ENCODE results near the gene WARS2. TPM values are rescaled to one million over a fixed set of nuclear protein-coding genes. Genes with fewer than 3 reads are reported as not detected.
A peak's percentile ranks its signal among the peaks of the same experiment; 100 is the strongest.

The WARS2 gene
- total RNA-seq, 1 experiment from 2014 or later = 17.6 TPM

GRCh38 chr1:119068427-119068826 lies 72.0 kb downstream of the WARS2 start:
- no peaks in the 10 kb centered on the region for H3K36me3 ChIP-seq (ENCODE audit: low read depth)
- DNase-seq = no peak
- H3K79me2 ChIP-seq (ENCODE audit: low read depth) = no peaks in the 10 kb centered on the region
- 0 out of 2 replicates have a peak, but pooled peaks cover 4% of the 10 kb centered on the region for H4K20me1 ChIP-seq (ENCODE audit: insufficient read depth)
- H3K27me3 ChIP-seq (ENCODE audit: insufficient read depth, low read depth) = no peaks in the 10 kb centered on the region
- CTCF ChIA-PET = no interaction called here
- H3F3A ChIP-seq (ENCODE audit: insufficient read depth, low read depth) = no peaks in the 10 kb centered on the region; the same call in 1 of the 2 replicates
- no peak overlapping the region for H3K4me3 ChIP-seq
- H3K9me2 ChIP-seq (ENCODE audit: insufficient read depth) = no peaks in the 10 kb centered on the region
- H3K4me1 ChIP-seq (replicated peaks; ENCODE audit: insufficient read depth) = no peaks in the 10 kb centered on the region
- POLR2A ChIA-PET (ENCODE audit: unreplicated experiment) = no interaction called here
- no peaks in the 10 kb centered on the region for H3K9me3 ChIP-seq (ENCODE audit: insufficient read depth, low read depth)
- H3K27ac ChIP-seq = no peak overlapping the region
- intact Hi-C loops (cut with micrococcal nuclease; ENCODE audit: unreplicated experiment) = no loop called here
- no peak overlapping the region for H3K4me2 ChIP-seq
- TF ChIP-seq CTCF (conservative IDR thresholded peaks at IDR 0.05) (no peak), EZH2 (IDR thresholded peaks at IDR 0.05; ENCODE audit: low read depth) (no peak)
- H2AFZ ChIP-seq = no peak overlapping the region
- BruUV-seq (replicated peaks) = no TSS peak

GRCh38 chr1:119061700-119062099 lies 78.8 kb downstream of the WARS2 start:
- intact Hi-C loops (cut with micrococcal nuclease; ENCODE audit: unreplicated experiment) = no loop called here
- Histone ChIP-seq H3K9me3 (ENCODE audit: insufficient read depth, low read depth) (no peaks in the 10 kb centered on the region), H3K9me2 (ENCODE audit: insufficient read depth) (no peaks in the 10 kb centered on the region), H3K79me2 (ENCODE audit: low read depth) (no peaks in the 10 kb centered on the region), H3K4me3 (no peak overlapping the region), H3K4me2 (no peak overlapping the region), H3K4me1 (replicated peaks; ENCODE audit: insufficient read depth) (no peaks in the 10 kb centered on the region), H4K20me1 (ENCODE audit: insufficient read depth) (no peaks in the 10 kb centered on the region), H3K27ac (no peak overlapping the region), H2AFZ (no peak overlapping the region), H3K27me3 (ENCODE audit: insufficient read depth, low read depth) (no peaks in the 10 kb centered on the region), H3K36me3 (ENCODE audit: low read depth) (no peaks in the 10 kb centered on the region), H3F3A (ENCODE audit: insufficient read depth, low read depth) (no peaks in the 10 kb centered on the region)
- CTCF ChIA-PET = no interaction called here
- peak in 1 of 2 experiments; percentile 32 for DNase-seq
- BruUV-seq (replicated peaks) = no TSS peak
- TF ChIP-seq EZH2 (IDR thresholded peaks at IDR 0.05; ENCODE audit: low read depth) (no peak), CTCF (conservative IDR thresholded peaks at IDR 0.05) (no peak)
- POLR2A ChIA-PET (ENCODE audit: unreplicated experiment) = no interaction called here

DNA sequence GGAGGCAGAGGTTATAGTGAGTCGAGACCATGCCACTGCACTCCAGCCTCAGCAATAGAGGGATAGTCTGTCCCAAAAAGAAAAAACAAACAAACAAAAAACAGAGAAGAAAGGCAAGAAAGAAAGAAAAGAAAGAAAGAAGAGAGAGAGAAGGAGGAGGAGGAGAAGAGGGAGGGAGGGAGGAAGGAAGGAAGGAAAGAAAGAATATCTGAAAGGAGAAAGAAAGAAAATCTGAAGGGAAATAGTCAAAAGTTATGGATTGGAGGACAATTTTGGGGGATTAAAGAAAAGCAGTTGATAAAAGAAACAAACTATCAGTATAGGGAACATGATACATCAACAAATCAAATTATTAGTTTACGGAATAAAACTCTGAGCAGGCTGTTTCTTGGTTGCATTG lies 84.9 kb downstream of the WARS2 start:
- intact Hi-C loops (cut with micrococcal nuclease; ENCODE audit: unreplicated experiment) = no loop called here
- no peak for TF ChIP-seq EZH2 (IDR thresholded peaks at IDR 0.05; ENCODE audit: low read depth)
- no peak for TF ChIP-seq CTCF (conservative IDR thresholded peaks at IDR 0.05)
- Histone ChIP-seq H3K79me2 (ENCODE audit: low read depth) (no peaks in the 10 kb centered on the region), H3K4me1 (replicated peaks; ENCODE audit: insufficient read depth) (no peaks in the 10 kb centered on the region), H3K27me3 (ENCODE audit: insufficient read depth, low read depth) (no peaks in the 10 kb centered on the region), H3K36me3 (ENCODE audit: low read depth) (no peaks in the 10 kb centered on the region), H2AFZ (no peak overlapping the region), H3K9me3 (ENCODE audit: insufficient read depth, low read depth) (no peaks in the 10 kb centered on the region), H3K4me2 (no peak overlapping the region), H4K20me1 (ENCODE audit: insufficient read depth) (0 out of 2 replicates have a peak, but pooled peaks cover 4% of the 10 kb centered on the region), H3K27ac (no peak overlapping the region), H3F3A (ENCODE audit: insufficient read depth, low read depth) (no peaks in the 10 kb centered on the region; the same call in 1 of the 2 replicates), H3K4me3 (no peak overlapping the region), H3K9me2 (ENCODE audit: insufficient read depth) (peaks cover 4% of the 10 kb centered on the region; the same call in 1 of the 2 replicates)
- ChIA-PET POLR2A (ENCODE audit: unreplicated experiment) (no interaction called here), CTCF (no interaction called here)
- no TSS peak for BruUV-seq (replicated peaks)
- no peak for DNase-seq

All from PC-9 (cell line).